ENCODE measurements around the gene LRRK1.
A peak's percentile ranks its signal among the peaks of the same experiment; 100 is the strongest.

The LRRK1 gene

GRCh38 chr15:100892013-100892355, 27.2 kb upstream of the LRRK1 start:
- DNase-seq (ENCODE audit: low spot score) = no peak

- no peak for DNase-seq (ENCODE audit: low spot score)
Observed at GRCh38 chr15:100893261-100893963, 25.7 kb upstream of the LRRK1 start.

- no peak for DNase-seq (ENCODE audit: low spot score)
Observed at GRCh38 chr15:100893964-100894295, 25.2 kb upstream of the LRRK1 start.

- DNase-seq (ENCODE audit: low spot score) = no peak
Observed at GRCh38 chr15:100895721-100896120, 23.4 kb upstream of the LRRK1 start.

- DNase-seq (ENCODE audit: low spot score) = no peak
Observed at GRCh38 chr15:100897221-100898151, 21.7 kb upstream of the LRRK1 start.

- no peak for DNase-seq (ENCODE audit: low spot score)
Observed at GRCh38 chr15:100898152-100898490, 21.0 kb upstream of the LRRK1 start.

GRCh38 chr15:100898661-100899462, 20.3 kb upstream of the LRRK1 start:
- DNase-seq (ENCODE audit: low spot score) = no peak

- no peak for DNase-seq (ENCODE audit: low spot score)
Observed at GRCh38 chr15:100899601-100900000, 19.6 kb upstream of the LRRK1 start.

- no peak for DNase-seq (ENCODE audit: low spot score)
Observed at GRCh38 chr15:100900136-100900794, 18.9 kb upstream of the LRRK1 start.

- peak; percentile 25 for DNase-seq (ENCODE audit: low spot score)
Observed at GRCh38 chr15:100900795-100901169, 18.4 kb upstream of the LRRK1 start.

GRCh38 chr15:100901296-100901695, 17.9 kb upstream of the LRRK1 start:
- no peak for DNase-seq (ENCODE audit: low spot score)

GRCh38 chr15:100901702-100902435, 17.3 kb upstream of the LRRK1 start:
- DNase-seq (ENCODE audit: low spot score) = no peak

- DNase-seq (ENCODE audit: low spot score) = no peak
Observed at GRCh38 chr15:100902436-100903167, 16.6 kb upstream of the LRRK1 start.

GRCh38 chr15:100903168-100903554, 16.0 kb upstream of the LRRK1 start:
- no peak for DNase-seq (ENCODE audit: low spot score)

GRCh38 chr15:100905850-100906249, 13.3 kb upstream of the LRRK1 start:
- DNase-seq (ENCODE audit: low spot score) = no peak

GRCh38 chr15:100908466-100908865, 10.7 kb upstream of the LRRK1 start:
- no peak for DNase-seq (ENCODE audit: low spot score)

- no peak for DNase-seq (ENCODE audit: low spot score)
Observed at GRCh38 chr15:100909565-100909964, 9.6 kb upstream of the LRRK1 start.

GRCh38 chr15:100909989-100910955, 8.9 kb upstream of the LRRK1 start:
- no peak for DNase-seq (ENCODE audit: low spot score)

- DNase-seq (ENCODE audit: low spot score) = no peak
Observed at GRCh38 chr15:100911086-100911485, 8.1 kb upstream of the LRRK1 start.

- no peak for DNase-seq (ENCODE audit: low spot score)
Observed at GRCh38 chr15:100913961-100914360, 5.2 kb upstream of the LRRK1 start.
